ENCODE data around the gene SLC4A8.

- TF ChIP-seq EZH2 (IDR thresholded peaks at IDR 0.05; ENCODE audit: low read length, unreplicated experiment) (no peak), EZH2phosphoT487 (IDR thresholded peaks at IDR 0.05; ENCODE audit: borderline replicate concordance, low read length) (no peak), CTCF (conservative IDR thresholded peaks at IDR 0.05; ENCODE audit: low read depth, low read length) (no peak)
Measured at GRCh38 chr12:51393676-51394545, 30.7 kb upstream of the SLC4A8 start.
